Skeletal muscle satellite cell (primary cell): Measurements from ENCODE around the gene APIP.
"Not testable (repeated sequence)": the region's sequence is repeated elsewhere in the genome, so short reads cannot be mapped to it uniquely, and the experiment has no call there.

ENCODE experiments used
- H3K27me3 ChIP-seq: 2 replicates; pipeline ENCODE4 v1.7.0; 2013; ENCODE audit warnings: low read length; ENCODE audit not compliant: control insufficient read depth, insufficient read depth
- H3K36me3 ChIP-seq: 2 replicates; pipeline ENCODE4 v1.7.0; 2013; ENCODE audit warnings: mild to moderate bottlenecking, control low read depth, low read length; ENCODE audit not compliant: insufficient read depth
- H3K4me1 ChIP-seq: 2 replicates; pipeline ENCODE4 v1.7.0; 2013; ENCODE audit warnings: low read length; ENCODE audit not compliant: control insufficient read depth, insufficient read depth
- H3K4me2 ChIP-seq: 2 replicates; pipeline ENCODE4 v1.7.0; 2013; ENCODE audit warnings: mild to moderate bottlenecking, low read length
- H3K4me3 ChIP-seq: 2 replicates; pipeline ENCODE4 v1.7.0; 2013; ENCODE audit warnings: low read length
- H3K9ac ChIP-seq: 2 replicates; pipeline ENCODE4 v1.7.0; 2013; ENCODE audit warnings: mild to moderate bottlenecking, low read depth, low read length, moderate library complexity
- H3K9me3 ChIP-seq: replicated peaks from 2 replicates; pipeline ENCODE4 v1.7.0; 2013; ENCODE audit warnings: mild to moderate bottlenecking, control low read depth, low read length

Gene APIP

GRCh38 chr11:34921156-34921555 is 5.0 kb upstream of the APIP start:
- H3K36me3 ChIP-seq, result peaks cover 3% of the 10 kb centered on the region
- H3K4me2 ChIP-seq, result no peak overlapping the region

GRCh38 chr11:34916843-34917770 is 928 bp upstream of the APIP start:
- no peaks in the 10 kb centered on the region for H3K9me3 ChIP-seq
- H3K4me3 ChIP-seq, result peak overlapping the region; percentile 93

More at GRCh38 chr11:34921156-34921555, 5.0 kb upstream of the APIP start:
- Histone ChIP-seq H3K9me3 (no peaks in the 10 kb centered on the region), H3K9ac (no peak overlapping the region), H3K4me1 (peaks cover 10% of the 10 kb centered on the region), H3K4me3 (no peak overlapping the region), H3K27me3 (no peaks in the 10 kb centered on the region)

GRCh38 chr11:34915136-34916014 is 804 bp downstream of the APIP start:
- H3K4me2 ChIP-seq, result peak overlapping the region; percentile 90
- peaks cover 16% of the 10 kb centered on the region for H3K4me1 ChIP-seq
- peak overlapping the region; percentile 96 for H3K9ac ChIP-seq
- H3K27me3 ChIP-seq, result no peaks in the 10 kb centered on the region
- peaks cover 3% of the 10 kb centered on the region for H3K36me3 ChIP-seq
- no peaks in the 10 kb centered on the region for H3K9me3 ChIP-seq
- peak overlapping the region; percentile 93 for H3K4me3 ChIP-seq

More at GRCh38 chr11:34916843-34917770, 928 bp upstream of the APIP start:
- Histone ChIP-seq H3K4me2 (peak overlapping the region; percentile 88), H3K4me1 (peaks cover 16% of the 10 kb centered on the region), H3K36me3 (peaks cover 3% of the 10 kb centered on the region), H3K9ac (peak overlapping the region; percentile 96), H3K27me3 (no peaks in the 10 kb centered on the region)

DNA sequence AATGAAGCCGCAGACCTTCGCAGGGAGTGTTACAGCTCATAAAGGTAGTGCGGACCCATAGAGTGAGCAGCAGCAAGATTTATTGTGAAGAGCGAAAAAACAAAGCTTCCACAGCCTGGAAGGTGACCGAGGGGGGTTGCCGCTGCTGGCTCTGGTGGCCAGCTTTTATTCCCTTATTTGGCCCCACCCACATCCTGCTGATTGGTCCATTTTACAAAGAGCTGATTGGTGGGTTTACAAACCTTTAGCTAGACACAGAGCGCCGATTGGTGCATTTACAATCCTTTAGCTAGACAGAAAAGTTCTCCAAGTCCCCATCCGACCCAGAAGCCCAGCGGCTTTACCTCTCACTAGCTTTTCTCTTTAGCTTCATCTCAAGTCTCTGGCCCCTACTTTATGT is 2.6 kb downstream of the APIP start:
- peaks cover 16% of the 10 kb centered on the region for H3K4me1 ChIP-seq
- not testable (repeated sequence) for H3K4me2 ChIP-seq, H3K36me3 ChIP-seq, H3K27me3 ChIP-seq, H3K9me3 ChIP-seq, H3K4me3 ChIP-seq, H3K9ac ChIP-seq

DNA sequence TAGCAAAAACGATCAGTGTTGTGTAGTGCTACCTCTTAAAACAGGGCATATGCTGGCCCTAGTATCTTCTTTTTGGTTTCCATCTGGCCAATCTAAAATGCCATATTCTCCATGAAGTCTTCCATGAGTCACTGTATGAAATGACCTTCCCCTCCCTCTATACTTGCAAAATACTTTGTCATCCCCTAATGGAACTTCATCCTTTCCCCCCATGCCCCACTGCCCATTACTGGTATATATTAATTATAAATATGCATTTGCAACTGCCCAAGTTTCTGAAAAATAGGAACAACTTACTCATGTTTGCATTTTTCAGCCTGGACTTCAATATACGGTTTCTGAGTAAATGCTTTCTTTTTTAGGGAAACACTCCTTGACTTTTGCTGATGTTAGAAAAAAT is 4.5 kb downstream of the APIP start:
- Histone ChIP-seq H3K36me3 (no peaks in the 10 kb centered on the region), H3K4me3 (no peak overlapping the region), H3K9ac (no peak overlapping the region), H3K4me1 (peaks cover 6% of the 10 kb centered on the region), H3K27me3 (no peaks in the 10 kb centered on the region), H3K4me2 (no peak overlapping the region), H3K9me3 (no peaks in the 10 kb centered on the region)

GRCh38 chr11:34910817-34911216 is 5.4 kb downstream of the APIP start:
- H3K4me2 ChIP-seq, result no peak overlapping the region
- H3K4me1 ChIP-seq, result peaks cover 6% of the 10 kb centered on the region
- H3K36me3 ChIP-seq, result no peaks in the 10 kb centered on the region
- H3K9me3 ChIP-seq, result no peaks in the 10 kb centered on the region
- no peak overlapping the region for H3K9ac ChIP-seq
- H3K4me3 ChIP-seq, result no peak overlapping the region
- H3K27me3 ChIP-seq, result no peaks in the 10 kb centered on the region

- Histone ChIP-seq H3K4me2 (no peak overlapping the region), H3K9ac (no peak overlapping the region), H3K9me3 (no peaks in the 10 kb centered on the region), H3K4me1 (peaks cover 1% of the 10 kb centered on the region), H3K4me3 (no peak overlapping the region), H3K36me3 (no peaks in the 10 kb centered on the region), H3K27me3 (no peaks in the 10 kb centered on the region)
Observed at GRCh38 chr11:34909955-34910354, 6.2 kb downstream of the APIP start.

DNA sequence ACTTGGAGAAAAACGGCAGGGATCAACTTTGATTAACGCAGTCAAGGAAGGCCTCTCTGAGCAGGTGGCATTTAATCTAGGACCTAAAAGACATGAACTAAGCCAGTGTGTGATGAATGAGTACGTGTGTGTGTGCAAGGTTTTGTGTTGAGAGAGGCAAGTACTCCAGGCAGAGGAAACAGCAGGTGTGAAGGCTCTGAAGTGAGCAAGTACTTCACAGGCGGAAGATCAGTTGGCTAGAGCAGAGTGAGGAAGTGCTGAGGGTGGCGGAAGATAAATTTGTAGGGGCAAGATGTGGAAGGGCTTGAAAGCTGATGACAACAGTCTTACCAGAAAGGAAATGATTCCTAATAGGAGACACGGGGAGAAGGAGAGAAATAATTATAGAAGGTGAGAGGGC is 6.8 kb downstream of the APIP start:
- Histone ChIP-seq H3K9me3 (no peaks in the 10 kb centered on the region), H3K4me2 (no peak overlapping the region), H3K4me1 (no peaks in the 10 kb centered on the region), H3K4me3 (no peak overlapping the region), H3K27me3 (no peaks in the 10 kb centered on the region), H3K36me3 (no peaks in the 10 kb centered on the region), H3K9ac (no peak overlapping the region)

GRCh38 chr11:34907934-34908593 is 8.1 kb downstream of the APIP start:
- Histone ChIP-seq H3K4me2 (no peak overlapping the region), H3K36me3 (no peaks in the 10 kb centered on the region), H3K4me1 (no peaks in the 10 kb centered on the region), H3K4me3 (no peak overlapping the region), H3K27me3 (no peaks in the 10 kb centered on the region), H3K9ac (no peak overlapping the region), H3K9me3 (no peaks in the 10 kb centered on the region)

- Histone ChIP-seq H3K36me3 (no peaks in the 10 kb centered on the region), H3K27me3 (no peaks in the 10 kb centered on the region), H3K9ac (no peak overlapping the region), H3K9me3 (peaks cover 4% of the 10 kb centered on the region), H3K4me2 (no peak overlapping the region), H3K4me3 (no peak overlapping the region), H3K4me1 (no peaks in the 10 kb centered on the region)
Observed at GRCh38 chr11:34905666-34906065, 10.5 kb downstream of the APIP start.

GRCh38 chr11:34904421-34904955 is 11.7 kb downstream of the APIP start:
- H3K27me3 ChIP-seq, result no peaks in the 10 kb centered on the region
- H3K4me2 ChIP-seq, result no peak overlapping the region
- no peak overlapping the region for H3K9ac ChIP-seq
- H3K4me3 ChIP-seq, result no peak overlapping the region
- no peaks in the 10 kb centered on the region for H3K36me3 ChIP-seq
- no peaks in the 10 kb centered on the region for H3K4me1 ChIP-seq
- H3K9me3 ChIP-seq, result peaks cover 16% of the 10 kb centered on the region
